Stimulated activated CD8-positive, alpha-beta memory T cell treated with anti-CD3 and anti-CD28 coated beads, Interleukin-4, amount 100 ng/mL, for 1 hour (primary cell): ENCODE data around the gene PIGQ.

Source experiments
- DNase-seq, 2 donors: peaks; one replicate each; pipeline ENCODE4 v3.0.0-alpha.2; 2020; ENCODE audit warnings: low read depth in 2 of 2, low spot score in 1 of 2

The PIGQ gene

GRCh38 chr16:600781-601180 lies 31.0 kb downstream of the PIGQ start:
- DNase-seq = no peak

- DNase-seq = no peak
Observed at GRCh38 chr16:603933-604332, 34.2 kb downstream of the PIGQ start.

- no peak for DNase-seq
Observed at GRCh38 chr16:606656-607307, 37.0 kb downstream of the PIGQ start.

DNA sequence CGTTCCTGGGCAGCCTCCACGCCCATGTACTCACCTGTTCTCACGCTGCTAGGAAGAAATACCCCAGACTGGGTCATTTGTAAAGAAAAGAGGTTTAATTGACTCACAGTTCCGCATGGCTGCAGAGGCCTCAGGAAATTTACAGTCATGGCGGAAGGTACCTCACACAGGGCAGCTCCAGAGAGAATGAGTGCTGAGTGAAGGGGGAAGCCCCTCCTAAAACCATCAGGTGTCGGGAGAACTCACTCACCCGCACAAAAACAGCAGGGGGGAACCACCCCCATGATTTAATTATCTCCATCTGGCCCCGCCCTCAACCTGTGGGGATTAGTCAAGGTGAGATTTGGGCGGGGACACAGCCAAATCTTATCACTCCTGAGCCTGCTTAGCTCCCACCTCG lies 38.3 kb downstream of the PIGQ start:
- no peak for DNase-seq

DNA sequence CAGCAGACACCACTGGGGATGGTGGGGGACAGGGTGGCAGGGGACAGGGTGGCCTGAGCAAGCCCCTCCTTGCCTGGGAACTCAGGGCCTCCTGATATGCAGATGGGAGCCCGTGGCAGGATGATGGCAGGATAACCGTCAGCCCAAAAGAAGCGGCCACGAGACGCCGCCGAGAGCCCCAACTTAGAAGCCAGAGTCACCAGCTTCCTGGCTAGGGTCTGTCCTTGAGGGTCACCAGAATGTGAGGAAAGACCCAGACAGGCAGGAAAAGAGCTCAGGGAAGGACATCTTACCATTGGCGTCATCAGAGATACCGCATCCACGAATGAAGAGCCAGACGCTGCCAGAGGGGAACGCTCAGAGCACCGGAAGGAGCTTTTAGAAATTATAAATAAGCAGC lies 39.5 kb downstream of the PIGQ start:
- no peak for DNase-seq

- no peak for DNase-seq
Observed at GRCh38 chr16:609984-610383, 40.2 kb downstream of the PIGQ start.

- peak in 1 of 2 donors; percentile 28 for DNase-seq
Observed at GRCh38 chr16:610513-611381, 41.0 kb downstream of the PIGQ start.

- DNase-seq = no peak
Observed at GRCh38 chr16:615122-615521, 45.4 kb downstream of the PIGQ start.

DNA sequence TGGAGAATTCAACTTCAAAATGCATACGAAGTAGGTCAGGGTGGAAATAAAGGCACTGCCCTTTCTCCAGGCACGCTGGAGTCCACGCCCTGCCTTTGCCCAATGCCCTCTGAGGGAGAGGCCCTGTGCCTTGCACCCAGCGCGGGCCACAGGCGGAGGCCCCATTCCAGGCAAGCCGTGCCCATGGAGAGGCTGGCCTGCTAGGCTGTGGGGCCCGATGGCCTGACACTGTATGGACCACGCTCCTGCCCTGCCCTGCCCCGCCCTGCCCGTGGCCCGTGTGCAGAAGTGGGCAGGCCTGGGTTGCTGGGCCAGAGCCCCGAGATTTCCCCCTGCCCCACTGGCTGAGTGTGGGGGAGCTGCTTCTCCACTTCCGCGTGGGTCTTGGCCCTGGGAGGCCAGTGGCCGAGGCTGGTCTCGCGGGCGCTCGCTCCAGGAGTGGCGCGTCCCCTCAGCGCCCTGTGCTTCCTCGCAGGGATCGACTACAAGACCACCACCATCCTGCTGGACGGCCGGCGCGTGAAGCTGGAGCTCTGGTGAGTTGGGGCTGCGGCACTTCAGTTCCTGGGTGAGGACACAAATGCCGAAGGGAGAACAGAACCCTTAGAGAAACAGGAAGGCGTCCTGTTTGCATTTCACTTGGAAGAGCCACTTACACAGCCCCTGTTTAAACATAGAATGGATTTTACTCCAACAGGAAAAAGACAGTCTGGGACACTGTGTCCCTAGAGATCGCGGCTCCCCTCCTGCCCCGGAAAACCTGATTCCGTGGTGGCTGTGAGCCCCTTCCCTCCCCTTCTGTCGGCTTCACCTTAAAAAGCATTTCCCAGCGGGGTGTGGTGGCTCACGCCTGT lies 47.2 kb downstream of the PIGQ start:
- no peak for DNase-seq

- DNase-seq = no peak
Observed at GRCh38 chr16:617855-618254, 48.1 kb downstream of the PIGQ start.

- no peak for DNase-seq
Observed at GRCh38 chr16:619476-620100, 49.8 kb downstream of the PIGQ start.

DNA sequence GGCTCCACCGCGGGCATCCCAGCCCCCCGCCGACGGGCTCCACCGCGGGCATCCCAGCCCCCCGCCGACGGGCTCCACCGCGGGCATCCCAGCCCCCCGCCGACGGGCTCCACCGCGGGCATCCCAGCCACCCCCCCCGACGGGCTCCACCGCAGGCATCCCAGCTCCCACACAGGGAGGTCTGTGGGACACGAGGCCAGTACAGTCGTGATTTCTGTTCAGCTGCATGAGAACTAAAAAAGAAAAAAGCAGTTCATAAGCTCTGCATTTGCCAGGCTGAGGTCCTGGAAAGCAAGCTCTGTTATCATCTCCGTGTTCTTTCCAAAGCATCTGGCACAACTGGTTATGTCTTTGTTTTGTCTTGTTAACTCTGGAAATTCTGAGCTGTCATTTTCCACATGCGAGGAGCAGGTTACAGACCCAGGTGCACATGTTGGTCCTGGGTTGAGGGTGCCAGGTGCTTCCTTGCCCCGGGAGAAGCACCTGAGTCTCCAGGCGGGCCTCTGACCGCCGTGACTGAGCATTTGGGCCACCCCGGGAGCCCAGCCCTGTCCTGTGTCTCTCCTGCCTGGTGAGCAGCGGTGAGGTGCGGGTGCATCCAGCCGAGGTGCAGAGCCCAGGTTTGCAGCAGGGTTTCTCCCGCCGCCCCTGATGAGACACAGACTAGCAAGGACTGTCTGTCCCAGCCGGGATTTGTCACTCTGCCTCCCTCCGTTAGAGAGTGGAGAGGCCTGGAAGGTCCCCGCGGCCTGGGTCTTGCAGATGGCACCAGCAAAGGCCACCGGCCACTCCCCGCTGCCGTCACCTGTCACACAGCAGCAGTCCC lies 51.1 kb downstream of the PIGQ start:
- DNase-seq = no peak

DNA sequence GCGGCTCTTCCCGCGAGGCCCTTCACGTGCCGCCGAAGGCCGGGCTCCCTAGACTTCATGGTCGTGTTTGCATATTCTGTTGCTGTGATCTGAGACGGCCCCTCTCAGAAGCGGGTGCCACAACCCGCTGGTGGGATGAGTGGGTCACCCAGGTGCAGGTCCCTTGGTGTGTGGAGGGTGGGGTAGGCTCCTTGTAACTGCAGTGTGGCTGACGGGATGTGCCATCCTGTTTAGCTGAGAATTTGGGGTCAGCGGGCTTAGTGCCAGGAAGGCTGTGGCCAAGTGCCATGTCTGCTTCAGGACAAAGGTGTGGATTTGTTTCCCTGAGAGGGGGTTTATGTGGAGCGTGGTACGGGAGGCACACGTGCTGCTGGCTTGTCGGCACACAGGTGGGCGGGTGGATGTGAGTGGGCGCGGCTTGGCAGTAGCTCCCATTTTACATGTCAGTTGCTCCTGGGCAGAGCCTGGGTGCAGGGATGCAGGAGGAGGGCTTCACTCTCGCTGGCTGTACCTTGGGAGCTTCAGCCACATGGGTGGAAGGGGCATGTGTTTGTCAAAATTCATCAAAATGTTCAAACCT lies 51.8 kb downstream of the PIGQ start:
- no peak for DNase-seq

DNA sequence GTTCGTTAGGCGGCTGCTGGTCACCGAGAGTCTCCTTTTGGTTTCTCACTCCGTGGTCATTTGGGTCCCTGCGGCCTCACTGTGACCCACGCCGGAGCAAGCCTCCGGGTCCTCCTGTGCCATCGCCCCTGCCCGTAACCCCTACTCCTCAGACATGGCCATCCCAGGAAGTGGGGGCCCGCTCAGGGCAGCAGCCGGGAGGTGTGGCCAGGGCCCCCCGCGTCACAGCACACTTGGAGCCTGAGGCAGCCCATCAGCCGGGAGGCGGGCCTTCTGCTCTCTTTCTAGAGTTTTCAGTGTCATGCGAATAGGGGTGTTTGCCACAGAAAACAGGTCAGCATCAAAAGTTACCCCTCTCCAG lies 53.1 kb downstream of the PIGQ start:
- DNase-seq = no peak

- DNase-seq = no peak
Observed at GRCh38 chr16:624526-625070, 54.8 kb downstream of the PIGQ start.

DNA sequence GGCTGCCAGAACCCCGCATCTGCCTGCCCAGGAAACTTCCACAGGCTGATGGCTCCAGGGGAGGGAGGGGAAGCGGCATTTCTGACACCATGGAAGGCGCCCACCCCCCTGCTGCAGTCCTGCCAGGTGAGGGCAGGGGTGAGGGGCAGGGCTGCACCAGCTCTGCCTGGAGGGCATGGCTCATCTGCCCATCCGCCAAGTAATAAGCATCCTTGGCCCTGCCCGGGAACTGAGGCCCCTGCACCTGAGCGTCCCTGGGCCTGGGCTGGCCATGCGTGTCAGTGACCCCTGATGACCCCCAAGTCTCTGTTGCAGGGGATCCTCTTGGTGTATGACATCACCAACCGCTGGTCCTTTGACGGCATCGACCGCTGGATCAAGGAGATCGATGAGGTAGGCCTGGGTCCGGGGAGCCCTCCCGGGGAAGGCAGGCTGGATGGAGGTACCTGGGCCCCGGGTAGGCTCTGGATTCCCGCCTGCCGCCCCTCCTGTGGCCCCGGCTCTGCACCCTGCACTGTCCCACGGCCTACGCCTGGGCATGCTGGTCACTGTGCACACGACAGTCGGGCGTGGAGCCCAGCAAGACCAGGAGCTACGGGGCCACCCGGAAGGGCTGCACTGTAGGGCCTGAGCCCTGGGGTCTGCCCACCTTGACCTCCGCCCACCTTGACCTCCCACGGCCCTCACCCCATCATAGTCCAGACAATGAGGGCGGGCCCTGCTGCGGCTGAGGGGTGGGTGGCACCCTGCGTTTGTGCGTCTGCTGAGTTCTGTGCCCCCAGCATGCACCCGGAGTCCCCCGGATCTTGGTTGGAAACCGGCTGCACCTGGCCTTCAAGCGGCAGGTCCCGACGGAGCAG lies 55.6 kb downstream of the PIGQ start:
- DNase-seq = no peak

- no peak for DNase-seq
Observed at GRCh38 chr16:625977-626765, 56.4 kb downstream of the PIGQ start.

GRCh38 chr16:626787-627453 lies 57.2 kb downstream of the PIGQ start:
- DNase-seq = no peak
